Measurements from ENCODE around the gene EOLA1. TPM values are rescaled to one million over a fixed set of nuclear protein-coding genes. Genes with fewer than 3 reads are reported as not detected.
"Not testable (repeated sequence)": the region's sequence is repeated elsewhere in the genome, so short reads cannot be mapped to it uniquely, and the experiment has no call there.

Gene EOLA1
- total RNA-seq, 1 experiment from 2014 or later, result 24.3 TPM

GRCh38 chrX:149551939-149552248 lies 11.1 kb downstream of the EOLA1 start:
- H3K4me3 ChIP-seq; H3K36me3 ChIP-seq (ENCODE audit: low read depth); H3K4me2 ChIP-seq; H3K27ac ChIP-seq; H3K79me2 ChIP-seq (ENCODE audit: low read depth); H3K27me3 ChIP-seq (ENCODE audit: insufficient read depth, low read depth); DNase-seq; H3K4me1 ChIP-seq (replicated peaks; ENCODE audit: insufficient read depth); H4K20me1 ChIP-seq (ENCODE audit: insufficient read depth); H3K9me2 ChIP-seq (ENCODE audit: insufficient read depth); BruUV-seq (replicated peaks); intact Hi-C loops (cut with micrococcal nuclease; ENCODE audit: unreplicated experiment); CTCF ChIA-PET; POLR2A ChIA-PET (ENCODE audit: unreplicated experiment); H2AFZ ChIP-seq; H3F3A ChIP-seq (ENCODE audit: insufficient read depth, low read depth); H3K9me3 ChIP-seq (ENCODE audit: insufficient read depth, low read depth): not testable (repeated sequence)

- DNase-seq; H4K20me1 ChIP-seq (ENCODE audit: insufficient read depth); H2AFZ ChIP-seq; H3K36me3 ChIP-seq (ENCODE audit: low read depth); H3K9me2 ChIP-seq (ENCODE audit: insufficient read depth); H3K79me2 ChIP-seq (ENCODE audit: low read depth); BruUV-seq (replicated peaks); POLR2A ChIA-PET (ENCODE audit: unreplicated experiment); intact Hi-C loops (cut with micrococcal nuclease; ENCODE audit: unreplicated experiment); H3F3A ChIP-seq (ENCODE audit: insufficient read depth, low read depth); H3K4me3 ChIP-seq; H3K27me3 ChIP-seq (ENCODE audit: insufficient read depth, low read depth); H3K4me1 ChIP-seq (replicated peaks; ENCODE audit: insufficient read depth); H3K9me3 ChIP-seq (ENCODE audit: insufficient read depth, low read depth); H3K4me2 ChIP-seq; CTCF ChIA-PET; H3K27ac ChIP-seq: not testable (repeated sequence)
These were observed 14.4 kb downstream of the EOLA1 start for GRCh38 chrX:149555251-149555650.

- no peaks in the 10 kb centered on the region for H3K36me3 ChIP-seq (ENCODE audit: low read depth)
- H3K27ac ChIP-seq, result no peak overlapping the region
- H3K4me2 ChIP-seq, result no peak overlapping the region
- intact Hi-C loops (cut with micrococcal nuclease; ENCODE audit: unreplicated experiment), result no loop called here
- no peaks in the 10 kb centered on the region for H4K20me1 ChIP-seq (ENCODE audit: insufficient read depth)
- no peaks in the 10 kb centered on the region for H3F3A ChIP-seq (ENCODE audit: insufficient read depth, low read depth)
- POLR2A ChIA-PET (ENCODE audit: unreplicated experiment), result no interaction called here
- TF ChIP-seq EZH2 (IDR thresholded peaks at IDR 0.05; ENCODE audit: low read depth), result no peak
- no peaks in the 10 kb centered on the region for H3K9me2 ChIP-seq (ENCODE audit: insufficient read depth)
- BruUV-seq (replicated peaks), result no TSS peak
- DNase-seq, result no peak
- H3K4me3 ChIP-seq, result no peak overlapping the region
- no peak overlapping the region for H2AFZ ChIP-seq
- CTCF ChIA-PET, result no interaction called here
- H3K27me3 ChIP-seq (ENCODE audit: insufficient read depth, low read depth), result no peaks in the 10 kb centered on the region
- no peaks in the 10 kb centered on the region for H3K9me3 ChIP-seq (ENCODE audit: insufficient read depth, low read depth)
- H3K79me2 ChIP-seq (ENCODE audit: low read depth), result no peaks in the 10 kb centered on the region
- H3K4me1 ChIP-seq (replicated peaks; ENCODE audit: insufficient read depth), result no peaks in the 10 kb centered on the region
These were observed 22.5 kb downstream of the EOLA1 start for GRCh38 chrX:149563359-149563758.

GRCh38 chrX:149567621-149568417 lies 27.0 kb downstream of the EOLA1 start:
- Histone ChIP-seq H2AFZ (no peak overlapping the region), H3K4me1 (replicated peaks; ENCODE audit: insufficient read depth) (peaks cover 16% of the 10 kb centered on the region), H3K4me3 (no peak overlapping the region), H3K9me3 (ENCODE audit: insufficient read depth, low read depth) (no peaks in the 10 kb centered on the region), H3K27me3 (ENCODE audit: insufficient read depth, low read depth) (no peaks in the 10 kb centered on the region), H3K27ac (no peak overlapping the region), H3K9me2 (ENCODE audit: insufficient read depth) (no peaks in the 10 kb centered on the region), H3K4me2 (no peak overlapping the region), H3F3A (ENCODE audit: insufficient read depth, low read depth) (peaks cover 15% of the 10 kb centered on the region), H3K79me2 (ENCODE audit: low read depth) (no peaks in the 10 kb centered on the region), H4K20me1 (ENCODE audit: insufficient read depth) (no peaks in the 10 kb centered on the region), H3K36me3 (ENCODE audit: low read depth) (no peaks in the 10 kb centered on the region)
- ChIA-PET POLR2A (ENCODE audit: unreplicated experiment) (no interaction called here), CTCF (no interaction called here)
- DNase-seq, result no peak
- BruUV-seq (replicated peaks), result no TSS peak
- TF ChIP-seq CTCF (conservative IDR thresholded peaks at IDR 0.05) (no peak), EZH2 (IDR thresholded peaks at IDR 0.05; ENCODE audit: low read depth) (no peak)
- intact Hi-C loops (cut with micrococcal nuclease; ENCODE audit: unreplicated experiment), result no loop called here
